SK-MEL-5 (cell line): ENCODE data around the gene TNFRSF13B. TPM values are rescaled to one million over a fixed set of nuclear protein-coding genes. Genes with fewer than 3 reads are reported as not detected.

Experiments
- DNase-seq: peaks from one replicate; pipeline ENCODE4 v3.0.0-alpha.2; 2016; ENCODE audit warnings: low read depth, low spot score
- in situ Hi-C: cut with HindIII; loops from 2 replicates; pipeline ENCODE4 v1.10.0; 2016; ENCODE audit warnings: low sequenced_read_pairs, high pct_unique_total_duplicates, low pct_unique_long_range_greater_than_20kb
- total RNA-seq: library from RNA; depleted of rRNA; stranded (reverse); fragments of >200 nt; shearing (Covaris generic); gene quantifications from 2 replicates; pipeline ENCODE4 v1.2.3, GENCODE V29; 2014

TNFRSF13B gene
- total RNA-seq, 1 experiment from 2014 or later: not detected

GRCh38 chr17:16935241-16935663 is 36.7 kb downstream of the TNFRSF13B start:
- DNase-seq: no peak
- in situ Hi-C loops: no loop called here

- DNase-seq: no peak
- in situ Hi-C loops: no loop called here
Measured at GRCh38 chr17:16934836-16935235, 37.1 kb downstream of the TNFRSF13B start.

- DNase-seq: no peak
- in situ Hi-C loops: no loop called here
Measured at GRCh38 chr17:16934133-16934795, 37.7 kb downstream of the TNFRSF13B start.

GRCh38 chr17:16933317-16934132 is 38.4 kb downstream of the TNFRSF13B start:
- in situ Hi-C loops: no loop called here
- no peak for DNase-seq

- in situ Hi-C loops: no loop called here
- no peak for DNase-seq
Measured at GRCh38 chr17:16932611-16933010, 39.3 kb downstream of the TNFRSF13B start.

- DNase-seq: no peak
- in situ Hi-C loops: no loop called here
Measured at GRCh38 chr17:16932156-16932555, 39.8 kb downstream of the TNFRSF13B start.

- no peak for DNase-seq
- in situ Hi-C loops: no loop called here
Measured at GRCh38 chr17:16931318-16932060, 40.4 kb downstream of the TNFRSF13B start.

- in situ Hi-C loops: no loop called here
- DNase-seq: no peak
Measured at GRCh38 chr17:16930571-16931317, 41.2 kb downstream of the TNFRSF13B start.

- in situ Hi-C loops: no loop called here
- no peak for DNase-seq
Measured at GRCh38 chr17:16929757-16930520, 42.0 kb downstream of the TNFRSF13B start.

- no peak for DNase-seq
- in situ Hi-C loops: no loop called here
Measured at GRCh38 chr17:16929035-16929680, 42.8 kb downstream of the TNFRSF13B start.

- no peak for DNase-seq
- in situ Hi-C loops: no loop called here
Measured at GRCh38 chr17:16928406-16929034, 43.4 kb downstream of the TNFRSF13B start.

GRCh38 chr17:16927641-16928321 is 44.1 kb downstream of the TNFRSF13B start:
- DNase-seq: no peak
- in situ Hi-C loops: no loop called here

GRCh38 chr17:16926571-16927451 is 45.1 kb downstream of the TNFRSF13B start:
- no peak for DNase-seq

GRCh38 chr17:16926061-16926511 is 45.8 kb downstream of the TNFRSF13B start:
- DNase-seq: no peak
- in situ Hi-C loops: no loop called here

More at GRCh38 chr17:16926571-16927451, 45.1 kb downstream of the TNFRSF13B start:
- in situ Hi-C loops: no loop called here
